ENCODE measurements around the gene MYO3B.
"Not testable (repeated sequence)": the region's sequence is repeated elsewhere in the genome, so short reads cannot be mapped to it uniquely, and the experiment has no call there.

DNA sequence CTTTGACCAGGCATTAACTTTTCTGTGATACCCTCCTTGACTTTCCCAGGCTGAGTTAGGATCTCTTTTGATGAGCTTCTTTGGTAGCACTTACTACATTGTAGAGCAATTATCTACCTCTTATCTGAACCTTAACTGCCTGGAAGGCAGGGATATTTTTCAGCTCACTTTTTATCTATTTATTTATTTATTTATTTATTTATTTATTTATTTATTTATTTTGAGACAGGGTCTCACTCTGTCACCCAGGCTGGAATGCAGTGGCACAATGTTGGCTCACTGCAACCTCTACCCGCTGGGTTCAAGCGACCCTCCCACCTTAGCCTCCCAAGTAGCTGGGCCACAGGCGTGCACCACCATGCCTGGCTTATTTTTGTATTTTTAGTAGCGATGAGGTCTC, 294.6 kb downstream of the MYO3B start:
- TF ChIP-seq, protein P1, sequence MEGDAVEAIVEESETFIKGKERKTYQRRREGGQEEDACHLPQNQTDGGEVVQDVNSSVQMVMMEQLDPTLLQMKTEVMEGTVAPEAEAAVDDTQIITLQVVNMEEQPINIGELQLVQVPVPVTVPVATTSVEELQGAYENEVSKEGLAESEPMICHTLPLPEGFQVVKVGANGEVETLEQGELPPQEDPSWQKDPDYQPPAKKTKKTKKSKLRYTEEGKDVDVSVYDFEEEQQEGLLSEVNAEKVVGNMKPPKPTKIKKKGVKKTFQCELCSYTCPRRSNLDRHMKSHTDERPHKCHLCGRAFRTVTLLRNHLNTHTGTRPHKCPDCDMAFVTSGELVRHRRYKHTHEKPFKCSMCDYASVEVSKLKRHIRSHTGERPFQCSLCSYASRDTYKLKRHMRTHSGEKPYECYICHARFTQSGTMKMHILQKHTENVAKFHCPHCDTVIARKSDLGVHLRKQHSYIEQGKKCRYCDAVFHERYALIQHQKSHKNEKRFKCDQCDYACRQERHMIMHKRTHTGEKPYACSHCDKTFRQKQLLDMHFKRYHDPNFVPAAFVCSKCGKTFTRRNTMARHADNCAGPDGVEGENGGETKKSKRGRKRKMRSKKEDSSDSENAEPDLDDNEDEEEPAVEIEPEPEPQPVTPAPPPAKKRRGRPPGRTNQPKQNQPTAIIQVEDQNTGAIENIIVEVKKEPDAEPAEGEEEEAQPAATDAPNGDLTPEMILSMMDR (IDR thresholded peaks at IDR 0.05) = not testable (repeated sequence)
- not testable (repeated sequence) for TF ChIP-seq EZH2, EZH2phosphoT487 (IDR thresholded peaks at IDR 0.05)
